Ishikawa (cell line): ENCODE data around the gene AHI1.

Experiments
- CREB1 ChIP-seq: IDR thresholded peaks from 2 replicates; pipeline ENCODE4 v1.6.1; 2012; ENCODE audit warnings: low read depth
- FOXM1 ChIP-seq: IDR thresholded peaks from 2 replicates; pipeline ENCODE4 v1.6.1; 2012; ENCODE audit warnings: low read depth, borderline replicate concordance
- MAX ChIP-seq: IDR thresholded peaks from 2 replicates; pipeline ENCODE4 v1.6.1; 2012
- TAF1 ChIP-seq: IDR thresholded peaks from 2 replicates; pipeline ENCODE4 v1.6.1; 2012; ENCODE audit warnings: low read depth, mild to moderate bottlenecking
- TEAD4 ChIP-seq: IDR thresholded peaks from 2 replicates; pipeline ENCODE4 v1.6.1; 2012
- USF1 ChIP-seq: IDR thresholded peaks from 2 replicates; pipeline ENCODE4 v1.6.1; 2012

GRCh38 chr6:135383766-135384165 is 113.8 kb downstream of the AHI1 start:
- TF ChIP-seq TEAD4 (no peak), FOXM1 (no peak), CREB1 (no peak), TAF1 (no peak), USF1 (no peak), MAX (no peak)
